GM12874 (cell line): ENCODE data around the gene TWF1.

Experiments
- CTCF ChIP-seq: IDR thresholded peaks from 2 replicates; pipeline ENCODE4 v1.5.1; 2011; ENCODE audit warnings: low read depth, mild to moderate bottlenecking, control low read depth, low read length, moderate library complexity; ENCODE audit not compliant: insufficient read depth

Gene TWF1

DNA sequence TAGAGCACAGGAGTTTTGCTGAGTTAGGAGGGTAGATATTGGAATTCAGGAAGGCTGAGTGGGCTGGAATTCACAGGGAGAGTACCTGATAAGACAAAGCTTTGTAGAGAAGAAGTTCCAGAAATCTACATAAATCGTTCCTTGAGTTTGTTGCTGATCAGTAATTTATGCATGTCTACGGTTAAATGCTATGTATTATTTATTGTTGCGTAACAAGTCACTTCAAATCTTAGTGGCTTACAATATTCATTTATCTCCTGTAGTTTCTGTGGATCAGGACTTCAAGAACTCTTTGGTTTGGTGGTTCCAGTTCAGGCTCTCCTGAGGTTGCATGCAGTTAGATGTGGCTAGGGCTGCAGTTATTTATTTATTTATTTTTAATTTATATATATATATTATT lies 55.3 kb downstream of the TWF1 start:
- TF ChIP-seq CTCF, result no peak

- TF ChIP-seq CTCF, result no peak
Measured at GRCh38 chr12:43749016-43749415, 57.1 kb downstream of the TWF1 start.

DNA sequence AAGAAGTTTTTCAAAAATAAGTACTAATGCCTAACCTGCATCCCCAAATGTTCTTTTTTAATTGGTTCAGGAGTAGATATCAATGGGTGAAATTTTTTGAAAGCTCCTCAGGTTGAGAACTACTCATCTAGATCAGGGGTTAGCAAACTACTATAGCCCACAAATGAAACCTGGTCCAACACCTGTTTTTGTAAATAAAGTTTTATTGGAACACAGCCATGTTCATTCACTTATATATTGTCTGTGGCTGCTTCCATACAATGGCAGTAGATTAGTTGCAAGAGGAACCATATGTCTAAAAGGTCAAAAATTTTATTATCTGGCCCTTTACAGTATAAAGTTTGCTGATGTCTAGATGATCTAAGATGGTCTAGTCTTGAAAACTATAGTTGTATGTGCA lies 61.3 kb downstream of the TWF1 start:
- TF ChIP-seq CTCF, result no peak
